GM19452 (cell line): ENCODE measurements around the gene NRARP.

Experiments used
- ATAC-seq: cut with Tn5 transposase; IDR thresholded peaks from one replicate; pipeline ENCODE4 v1.9.1; 2021; ENCODE audit not compliant: unreplicated experiment

The NRARP gene

DNA sequence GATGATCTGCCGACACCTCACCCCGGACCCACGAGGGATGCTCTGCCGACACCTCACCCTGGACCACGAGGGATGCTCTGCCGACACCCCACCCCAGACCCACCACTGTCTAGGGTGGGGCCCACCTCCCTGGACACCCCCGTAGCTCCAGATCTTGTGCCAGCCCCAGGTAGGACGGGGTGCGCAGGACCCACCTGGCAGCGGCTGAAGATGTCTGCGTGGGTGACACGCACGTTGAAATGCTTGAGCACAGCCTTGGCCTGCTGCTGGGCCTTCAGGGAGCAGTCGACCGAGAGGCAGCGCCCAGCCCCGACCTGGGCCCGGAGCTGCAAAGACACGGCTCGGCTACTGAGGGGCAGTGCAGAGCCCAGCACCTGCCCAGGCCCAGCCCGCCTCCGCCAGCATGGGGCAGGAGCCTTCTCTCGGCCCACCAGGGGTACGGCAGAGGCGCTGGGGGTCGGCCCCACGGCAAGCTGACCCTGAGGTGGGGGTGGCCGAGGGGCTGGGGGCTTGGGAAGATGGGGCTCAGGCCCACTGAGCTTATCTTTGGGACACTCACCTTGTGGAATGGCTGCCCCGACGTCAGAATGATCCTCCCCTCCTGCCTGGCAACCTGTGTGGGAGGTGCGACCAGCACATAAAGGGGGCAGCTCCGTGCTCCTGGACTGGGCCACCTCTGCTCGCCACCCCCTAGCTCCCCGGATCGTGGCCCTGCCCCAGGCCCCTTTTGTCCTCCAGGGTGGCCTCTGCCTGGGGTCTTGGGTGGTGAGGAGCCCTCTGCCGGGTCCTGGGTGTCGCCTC, 21.7 kb upstream of the NRARP start:
- ATAC-seq: no peak

DNA sequence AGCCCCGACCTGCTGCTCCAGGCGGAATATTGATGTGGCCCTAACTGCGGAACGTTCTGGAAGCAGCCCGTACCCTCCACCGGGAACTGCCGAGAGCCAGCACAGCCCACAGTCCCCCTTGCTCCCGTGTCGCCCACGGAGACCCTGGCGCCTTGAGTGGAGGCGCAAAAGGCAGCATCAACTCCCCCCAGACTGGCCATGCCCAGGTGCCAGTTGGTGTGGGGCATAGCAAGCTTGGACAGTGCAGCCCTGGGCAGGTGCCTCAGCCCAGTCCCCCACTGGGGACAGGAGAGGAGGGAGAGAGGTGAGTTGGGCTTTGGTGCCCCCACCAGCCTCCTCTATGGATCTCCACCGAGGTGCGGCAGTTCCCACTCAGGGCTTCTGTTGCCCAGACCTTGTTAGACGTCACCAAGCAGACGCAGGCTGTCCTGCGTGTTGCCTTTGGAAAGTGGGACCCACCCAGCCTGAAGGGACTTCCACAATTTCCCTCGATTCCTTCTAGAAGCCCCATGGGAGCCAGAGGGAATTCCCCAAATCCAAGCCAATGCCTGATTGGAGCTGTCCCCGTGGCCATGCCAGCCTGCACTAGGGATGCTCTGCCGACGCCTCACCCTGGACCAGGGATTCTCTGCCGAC, 19.8 kb upstream of the NRARP start:
- no peak for ATAC-seq

DNA sequence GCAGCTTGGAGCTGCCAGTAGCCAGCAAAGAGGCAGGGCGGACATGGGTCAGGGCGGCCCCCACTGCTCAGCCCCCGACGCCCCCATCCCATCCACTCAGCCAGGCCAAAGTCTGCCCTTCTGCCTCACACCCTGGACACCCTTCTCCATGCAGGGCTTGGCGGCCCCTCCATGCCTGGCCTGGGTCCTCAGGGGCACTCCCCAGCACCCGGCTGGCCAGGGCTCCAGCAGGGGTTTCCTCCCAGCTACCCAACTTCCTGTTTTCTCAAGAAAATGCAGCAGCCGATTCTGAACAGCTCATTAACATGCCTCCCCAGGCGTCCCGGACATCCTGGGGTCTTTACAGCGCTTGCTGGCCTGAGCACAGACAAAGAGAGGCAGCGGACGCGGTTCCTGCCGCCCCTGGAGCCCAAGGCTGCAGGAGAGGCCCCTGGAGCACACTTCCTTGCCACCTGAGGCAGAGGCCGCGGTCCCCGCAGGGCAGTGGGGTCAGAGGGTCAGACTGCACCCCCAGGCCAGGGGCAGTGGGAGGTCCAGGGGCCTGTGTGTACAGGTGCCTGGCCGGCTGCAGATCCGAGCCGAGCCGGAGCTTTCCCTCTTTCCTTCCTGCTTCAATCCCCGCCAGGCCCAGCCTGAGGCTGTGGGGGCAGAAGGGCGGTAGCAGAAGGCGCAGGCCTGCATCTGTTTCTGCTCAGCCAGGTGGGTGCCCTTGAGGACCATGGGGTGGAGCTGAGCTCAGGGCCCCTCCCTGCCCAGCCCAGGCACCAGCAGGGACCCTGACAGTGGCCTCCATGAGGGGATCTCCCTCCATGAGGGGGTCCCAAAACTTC, 18.7 kb upstream of the NRARP start:
- no peak for ATAC-seq

DNA sequence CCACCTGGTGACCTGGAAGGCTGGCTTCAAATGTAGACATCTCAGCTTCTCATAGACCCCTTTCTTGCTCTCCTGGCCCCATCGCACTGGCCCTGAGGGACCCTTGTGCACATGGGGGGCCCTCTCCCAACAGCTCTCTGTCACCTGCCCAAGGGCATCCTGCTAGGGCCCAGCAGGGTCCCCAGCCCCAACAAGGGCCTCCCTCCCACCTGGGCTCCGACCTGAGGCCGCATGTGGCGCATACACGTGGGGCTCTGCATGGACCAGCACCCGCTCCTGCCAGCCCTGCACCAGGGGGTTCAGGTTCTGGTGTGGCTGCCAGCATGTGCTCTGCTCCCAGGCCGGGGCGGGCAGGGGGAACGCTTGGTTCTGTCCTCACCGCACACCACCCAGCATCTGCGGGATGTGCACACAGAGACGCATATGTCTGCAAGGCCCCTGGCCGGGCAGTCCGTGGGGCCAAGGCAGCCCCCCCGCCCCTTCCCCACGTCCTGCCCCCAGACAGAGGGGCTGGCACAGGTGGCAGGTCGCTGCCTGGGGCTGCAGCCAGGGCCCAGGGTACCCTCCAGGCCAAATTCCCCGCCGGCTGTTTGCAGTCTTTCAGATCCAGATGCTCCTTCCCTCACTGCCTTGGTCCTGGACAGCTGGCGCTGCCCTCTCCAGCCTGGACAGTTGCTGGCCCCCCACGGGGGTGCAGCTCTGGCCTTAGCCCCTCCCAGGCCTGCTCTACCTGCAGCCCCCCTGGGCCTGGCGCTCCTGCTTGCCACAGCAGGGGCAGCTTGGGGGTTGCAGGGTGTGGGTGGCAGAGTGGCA, 17.9 kb upstream of the NRARP start:
- no peak for ATAC-seq

DNA sequence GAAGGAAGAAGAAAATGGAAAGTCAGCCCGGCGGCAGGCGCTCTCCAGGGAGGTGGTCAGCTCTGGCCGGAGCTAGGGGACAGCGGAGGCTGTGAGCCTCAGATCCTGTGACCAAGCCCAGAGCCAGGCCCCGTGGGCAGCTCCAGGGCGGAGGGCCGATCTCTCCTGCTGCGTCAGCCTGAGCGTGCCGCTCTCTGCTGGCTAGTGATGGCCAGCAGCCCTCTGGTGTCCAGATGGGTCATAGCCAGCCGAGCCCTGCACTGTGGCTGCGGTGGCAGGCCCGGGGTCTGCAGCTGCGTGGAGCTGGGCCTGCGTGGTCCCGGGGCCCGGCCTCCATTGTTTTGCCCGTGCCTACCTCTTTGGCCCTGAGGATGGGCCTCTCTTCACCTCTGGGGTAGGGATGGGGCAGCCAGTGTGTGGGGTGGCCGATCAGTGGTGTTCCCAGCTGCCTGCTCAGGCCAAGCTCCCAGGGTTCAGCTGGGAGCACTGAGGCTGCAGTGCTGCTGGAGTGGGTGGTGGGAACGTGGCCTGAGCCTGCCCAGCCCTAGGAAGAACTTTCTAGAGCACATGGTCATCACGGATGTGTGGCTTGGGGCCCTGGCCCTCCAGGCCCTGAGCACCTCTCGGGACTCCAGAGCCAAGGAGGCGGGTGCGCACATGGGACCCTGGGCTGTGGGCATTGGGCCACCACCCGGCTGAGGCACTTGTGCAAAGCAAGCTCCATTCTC, 17.1 kb upstream of the NRARP start:
- ATAC-seq: no peak

DNA sequence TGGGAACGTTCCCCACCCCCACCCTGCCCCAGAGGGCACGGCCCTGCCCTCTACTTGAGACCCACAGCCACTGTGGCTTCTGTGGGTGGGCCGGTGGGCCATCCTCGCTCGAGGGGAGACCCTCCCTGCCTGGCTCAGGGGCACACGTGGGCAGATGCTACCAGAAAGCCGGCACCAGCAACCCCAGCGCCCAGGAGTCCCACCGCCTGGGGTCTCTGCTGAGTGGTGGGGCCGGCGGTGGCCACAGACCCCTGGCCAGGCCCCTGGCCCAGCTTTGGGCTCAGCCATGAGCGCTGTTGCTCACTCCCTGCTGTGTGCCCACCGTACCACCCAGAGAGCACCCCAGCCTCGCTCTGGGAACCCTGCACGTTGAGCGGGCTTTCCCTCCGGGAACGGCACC, 16.5 kb upstream of the NRARP start:
- ATAC-seq: no peak

DNA sequence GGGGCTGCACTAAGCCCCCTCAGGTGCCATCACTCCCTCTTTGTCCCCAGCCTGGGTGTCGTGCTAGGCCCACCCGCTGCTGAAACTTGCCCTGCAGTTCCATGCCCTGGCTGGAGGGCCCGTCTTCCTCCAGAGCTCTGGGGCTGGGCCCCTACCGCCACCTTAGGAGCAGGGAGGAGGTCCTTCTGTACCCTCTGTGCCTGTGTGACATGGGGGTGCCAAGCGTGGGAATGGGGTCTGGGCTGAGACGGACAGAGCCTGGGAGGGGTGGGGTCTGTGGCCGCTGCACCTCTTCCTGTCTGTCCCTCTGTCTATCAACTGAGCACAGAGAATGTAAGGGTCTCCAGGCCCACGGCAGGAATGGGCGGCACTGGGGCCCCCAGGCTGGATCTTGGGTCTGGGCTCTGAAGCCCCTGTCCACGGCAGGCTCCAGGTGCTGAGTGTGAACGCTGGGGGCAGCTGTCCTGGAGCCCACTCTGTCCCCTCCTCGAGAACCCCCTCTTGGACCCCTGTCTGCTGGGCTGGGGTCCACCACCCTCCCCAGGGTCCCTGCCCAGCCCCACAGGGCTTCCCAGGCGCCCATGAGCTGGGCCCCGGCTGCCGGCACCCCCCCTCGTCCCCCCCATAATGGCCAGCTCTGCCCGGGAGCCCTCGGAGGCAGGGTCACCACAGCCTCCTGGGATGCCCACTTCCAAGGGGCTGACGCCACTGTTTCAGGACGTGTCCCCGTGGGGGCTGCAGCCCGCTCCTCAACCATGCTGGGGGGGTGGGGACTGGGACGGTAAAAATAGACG, 15.8 kb upstream of the NRARP start:
- ATAC-seq: no peak

DNA sequence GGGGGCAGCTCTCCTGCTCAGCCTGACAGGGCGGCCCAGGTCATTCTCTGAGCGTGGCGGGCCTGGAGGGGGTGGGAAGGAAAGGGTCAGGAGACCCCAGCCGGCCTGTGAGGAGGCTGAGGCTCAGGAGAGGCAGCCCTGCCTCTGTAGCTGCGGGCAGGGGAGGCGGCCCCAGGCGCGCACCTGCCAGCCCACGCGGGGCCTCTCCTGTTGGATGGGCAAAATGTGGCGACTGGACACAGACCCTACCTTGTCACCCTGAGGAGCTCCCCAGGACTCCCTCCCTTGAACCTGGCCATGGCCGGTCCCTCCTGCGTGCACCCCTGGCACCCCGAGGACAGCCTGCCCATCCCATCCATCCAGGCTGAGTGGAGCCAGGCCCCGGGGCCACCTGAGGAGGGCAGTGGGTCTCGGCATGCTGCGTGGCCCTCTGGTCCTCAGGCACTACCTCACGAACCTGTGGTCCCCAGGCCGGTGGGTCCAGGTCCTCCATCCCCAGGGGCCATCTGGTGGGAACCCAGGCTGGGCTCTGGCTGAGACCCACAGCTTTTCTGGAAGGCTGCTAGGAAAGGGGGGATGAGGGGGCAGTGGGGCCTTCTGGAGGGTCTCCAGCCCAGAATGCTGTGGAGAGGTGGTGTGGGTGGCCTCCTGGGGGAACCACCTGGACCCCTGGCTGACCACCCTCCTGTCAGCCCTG, 15.1 kb upstream of the NRARP start:
- no peak for ATAC-seq

DNA sequence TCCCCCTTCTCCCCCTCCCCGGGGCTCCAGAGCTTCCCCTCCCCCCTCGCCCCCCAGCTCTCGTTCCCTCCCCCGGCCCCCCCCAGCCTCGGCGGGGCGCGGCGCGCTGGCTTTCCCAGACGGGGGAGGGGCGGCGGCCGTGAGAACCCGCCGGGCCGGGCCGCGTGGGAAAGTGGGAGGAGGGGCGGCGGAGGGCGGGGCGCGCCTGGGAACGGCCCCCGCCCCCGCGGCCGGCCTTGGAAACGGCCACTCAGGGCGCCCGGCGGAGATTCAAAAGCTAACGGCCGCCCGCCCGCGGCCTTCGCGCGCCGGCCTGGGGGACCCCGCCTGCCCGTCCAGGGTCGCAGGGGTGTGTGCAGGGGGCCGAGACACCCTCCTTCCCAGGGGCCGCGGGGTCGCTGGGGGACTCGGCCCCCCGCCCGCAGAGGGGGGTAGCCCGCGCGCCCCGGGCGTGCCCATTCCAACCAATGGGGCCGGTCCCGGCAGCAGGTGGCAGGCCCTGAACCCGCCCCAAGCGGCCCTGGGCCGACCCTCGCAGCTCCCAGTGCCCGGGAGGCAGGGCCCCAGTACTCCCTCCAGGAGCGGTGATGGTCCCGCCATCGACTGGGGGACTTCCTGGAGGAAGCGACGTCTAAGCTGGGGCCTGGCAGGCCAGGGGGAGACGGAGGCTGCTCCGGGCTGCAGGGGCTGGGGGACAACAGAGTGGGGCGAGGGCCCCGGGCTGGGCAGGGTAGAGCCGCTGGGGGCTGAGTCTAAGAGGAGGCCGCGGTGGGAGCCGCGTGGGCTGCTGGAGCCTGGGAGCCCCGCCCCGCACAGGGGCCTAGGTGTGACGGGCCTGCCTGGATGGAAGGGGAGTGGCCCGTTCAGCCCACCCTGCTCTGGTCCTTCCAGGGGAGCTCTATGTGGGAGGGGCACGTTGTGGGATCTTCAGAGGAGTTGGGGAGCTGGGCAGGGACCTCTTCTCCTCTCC, 14.2 kb upstream of the NRARP start:
- ATAC-seq: no peak

DNA sequence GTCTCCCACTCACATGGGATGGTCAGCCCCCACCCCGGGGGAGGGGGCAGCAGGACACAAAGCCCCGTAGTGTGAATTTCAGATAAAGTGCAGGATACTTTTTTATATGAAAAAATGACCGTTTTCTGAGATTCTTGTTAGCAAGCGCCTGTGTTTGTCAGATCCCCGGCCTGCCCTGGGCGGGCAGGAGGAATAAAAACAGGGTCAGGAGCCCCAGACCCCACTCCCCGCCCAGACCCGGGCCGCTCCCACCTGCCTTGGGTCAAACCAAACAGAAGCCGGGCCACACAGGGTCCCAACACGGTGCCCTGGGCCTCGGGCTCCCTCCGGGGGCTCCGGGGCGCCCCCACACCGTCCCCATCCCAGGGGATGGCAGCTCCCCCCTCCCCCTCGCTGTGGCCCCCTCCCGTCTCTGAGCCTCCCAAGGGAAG, 13.5 kb upstream of the NRARP start:
- no peak for ATAC-seq

DNA sequence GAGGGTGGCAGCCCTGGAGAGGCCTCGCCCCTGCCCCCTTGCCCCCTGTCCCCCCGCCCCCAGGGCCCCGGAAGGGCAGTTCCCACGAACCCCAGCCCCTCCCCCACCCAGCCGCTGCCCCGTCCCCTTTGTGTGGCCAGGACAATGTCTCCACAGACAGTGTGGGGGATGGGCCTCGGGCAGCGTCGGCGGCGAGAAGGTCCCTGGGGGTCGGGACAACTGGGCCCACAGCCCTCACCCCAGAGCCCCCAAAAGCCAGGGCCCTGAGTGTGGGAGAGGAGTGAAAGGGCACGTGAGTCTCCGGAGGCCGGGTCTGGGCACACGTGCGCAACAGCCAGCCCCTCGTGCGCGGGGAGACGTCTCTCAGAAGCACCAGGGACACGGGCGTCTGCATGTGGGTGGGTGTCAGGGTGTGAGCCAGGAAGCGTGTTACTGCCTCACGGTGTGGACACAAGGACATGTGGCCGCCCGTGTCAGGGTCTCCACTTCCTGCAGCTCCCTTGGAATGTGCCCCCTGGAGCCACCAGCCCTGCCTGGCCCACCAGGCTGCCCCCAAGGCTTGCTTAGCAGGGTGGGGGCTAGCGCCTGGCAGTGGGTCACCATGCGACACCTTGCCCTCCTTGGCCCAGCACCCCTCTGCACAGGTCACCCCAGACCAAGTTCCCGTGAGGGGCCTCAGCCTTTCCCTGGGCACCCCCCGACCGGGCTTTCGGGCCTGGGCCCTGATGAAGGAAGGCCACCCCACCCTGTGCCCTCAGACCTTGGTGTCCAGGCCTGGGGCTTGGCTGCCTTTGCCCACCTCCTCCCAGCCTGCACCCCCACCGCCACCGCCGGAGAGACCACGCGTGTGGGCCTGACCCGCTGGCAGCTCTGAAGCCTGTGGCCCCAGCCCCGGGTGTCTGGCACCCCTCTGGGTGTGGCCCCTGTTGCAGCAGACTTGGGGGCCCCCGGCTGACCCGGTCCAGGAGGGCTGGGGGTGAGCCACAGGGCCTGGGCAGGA, 12.8 kb upstream of the NRARP start:
- ATAC-seq: no peak

DNA sequence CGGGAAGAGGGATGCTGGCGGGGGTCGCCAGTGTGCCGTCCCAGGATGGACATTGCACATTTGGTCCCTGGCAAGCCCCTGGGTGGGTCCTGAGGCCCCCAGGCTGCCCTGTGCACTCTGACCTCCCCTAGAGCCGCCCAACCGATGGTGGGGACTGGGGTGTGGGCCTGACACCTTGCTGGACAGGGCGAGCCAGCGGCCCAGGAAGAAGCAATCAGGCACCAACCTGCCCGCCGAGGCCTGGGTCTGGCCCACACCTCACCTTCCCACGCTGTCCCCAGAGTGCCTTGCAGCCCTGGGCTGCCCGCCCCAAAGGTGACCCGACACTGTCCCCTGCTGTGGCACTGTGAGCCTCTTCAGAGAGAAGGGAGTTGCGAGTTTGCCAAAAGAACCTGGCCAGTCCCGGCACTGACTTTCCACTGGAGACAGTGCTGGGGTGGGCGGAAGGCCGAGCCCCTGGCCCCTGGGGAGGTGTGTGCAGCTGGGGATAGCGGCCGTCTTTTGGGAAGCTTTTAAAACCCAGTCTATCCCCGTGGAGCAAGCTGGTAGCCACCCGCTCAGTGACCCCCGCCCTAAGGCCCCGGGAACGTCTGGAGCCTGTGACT, 12.0 kb upstream of the NRARP start:
- no peak for ATAC-seq

DNA sequence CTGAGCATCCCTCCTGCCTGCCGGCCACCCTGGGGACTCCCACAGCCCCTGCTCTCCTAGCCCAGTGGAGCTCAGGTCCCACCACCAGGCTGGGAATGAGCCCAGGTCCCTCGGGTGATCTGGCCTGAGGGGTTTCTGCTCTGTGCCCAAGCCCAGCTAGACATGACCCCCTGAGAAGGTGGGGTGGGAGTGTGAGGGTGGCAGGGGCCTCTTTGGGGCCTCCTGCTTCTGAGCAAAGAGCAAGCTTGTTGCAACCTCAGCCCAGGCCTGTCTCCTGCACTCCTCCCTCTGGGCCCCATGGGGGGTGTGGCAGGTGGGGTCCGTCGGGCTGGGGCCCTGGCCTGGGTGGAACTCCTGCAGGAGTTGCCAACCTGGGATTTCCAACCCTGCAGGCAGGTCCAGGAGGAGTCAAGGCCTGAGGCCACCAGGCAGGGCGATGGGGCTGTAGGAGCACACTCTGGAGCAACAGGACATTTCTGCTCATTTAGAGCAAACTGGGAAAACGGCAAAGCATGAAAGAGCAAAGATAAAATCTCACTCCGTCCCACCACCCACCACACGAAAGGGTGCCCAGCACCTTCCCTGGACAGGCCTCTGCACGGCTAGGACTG, 11.4 kb upstream of the NRARP start:
- ATAC-seq: no peak

DNA sequence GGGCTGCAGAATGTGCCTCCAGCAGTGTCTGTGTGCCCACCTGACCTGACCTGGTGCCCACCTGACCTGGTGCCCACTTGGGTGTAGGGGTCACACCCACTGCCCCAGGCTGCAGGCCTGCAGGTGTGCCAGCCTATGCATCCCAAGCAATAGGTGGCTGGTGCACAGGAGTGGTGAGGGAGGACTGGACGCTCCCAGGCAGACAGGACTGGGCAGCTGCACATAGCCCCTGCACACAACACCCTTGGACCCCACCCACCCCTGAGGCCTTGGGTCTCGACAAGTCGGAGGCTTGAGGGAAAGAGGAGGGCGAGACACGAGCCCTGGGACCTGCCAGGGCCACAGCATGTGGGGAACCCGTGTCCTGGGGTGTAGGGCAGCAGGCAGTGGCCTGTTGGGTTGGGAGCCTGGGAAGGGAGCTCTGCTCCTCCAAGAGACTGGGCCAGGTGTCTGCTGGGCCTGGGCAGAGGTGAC, 10.8 kb upstream of the NRARP start:
- ATAC-seq: no peak

DNA sequence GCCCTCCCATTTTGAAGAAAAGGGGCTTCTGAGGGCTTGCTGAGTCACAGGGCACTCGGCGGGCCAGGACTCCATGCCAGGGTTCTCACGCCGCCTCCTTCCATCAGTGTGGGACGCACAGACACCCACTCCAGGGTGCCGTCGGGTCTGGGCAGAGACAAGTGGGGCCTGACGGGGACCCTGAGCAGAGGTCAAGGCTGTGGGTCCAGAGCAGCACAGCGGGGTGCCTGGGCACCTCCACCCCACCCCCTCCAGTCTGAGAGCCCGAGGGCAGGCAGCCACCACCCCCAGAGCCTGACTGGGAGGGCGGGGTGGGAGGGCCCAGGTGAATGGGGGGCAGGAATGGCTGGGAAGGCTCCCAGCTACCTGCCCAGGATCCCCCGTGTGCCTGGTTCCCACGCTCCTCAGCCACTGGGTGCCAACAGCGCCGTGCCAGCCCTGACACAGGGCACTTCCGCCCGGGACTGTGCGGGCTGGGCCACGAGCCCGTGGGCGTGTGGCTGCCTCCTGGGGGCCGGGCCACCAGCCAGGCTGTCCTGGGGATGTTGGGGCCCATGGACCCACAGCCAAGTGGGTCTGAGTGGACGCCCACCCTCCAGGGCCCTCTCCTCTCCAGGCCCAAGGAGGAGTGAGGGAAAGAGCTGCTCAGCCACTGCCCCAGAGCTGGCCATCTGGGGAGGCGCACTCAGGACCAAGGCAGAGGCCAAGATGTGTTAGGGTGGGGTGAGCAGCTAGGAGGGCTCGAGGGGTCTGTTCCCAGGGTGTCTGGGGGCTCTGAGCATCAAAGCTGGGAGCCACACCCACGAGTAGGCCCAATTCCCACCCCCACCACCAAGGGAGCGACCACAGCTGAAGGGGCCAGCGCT, 10.1 kb upstream of the NRARP start:
- no peak for ATAC-seq
